ENCODE measurements around the gene PHACTR3.
A peak's percentile ranks its signal among the peaks of the same experiment; 100 is the strongest.

PHACTR3 gene

DNA sequence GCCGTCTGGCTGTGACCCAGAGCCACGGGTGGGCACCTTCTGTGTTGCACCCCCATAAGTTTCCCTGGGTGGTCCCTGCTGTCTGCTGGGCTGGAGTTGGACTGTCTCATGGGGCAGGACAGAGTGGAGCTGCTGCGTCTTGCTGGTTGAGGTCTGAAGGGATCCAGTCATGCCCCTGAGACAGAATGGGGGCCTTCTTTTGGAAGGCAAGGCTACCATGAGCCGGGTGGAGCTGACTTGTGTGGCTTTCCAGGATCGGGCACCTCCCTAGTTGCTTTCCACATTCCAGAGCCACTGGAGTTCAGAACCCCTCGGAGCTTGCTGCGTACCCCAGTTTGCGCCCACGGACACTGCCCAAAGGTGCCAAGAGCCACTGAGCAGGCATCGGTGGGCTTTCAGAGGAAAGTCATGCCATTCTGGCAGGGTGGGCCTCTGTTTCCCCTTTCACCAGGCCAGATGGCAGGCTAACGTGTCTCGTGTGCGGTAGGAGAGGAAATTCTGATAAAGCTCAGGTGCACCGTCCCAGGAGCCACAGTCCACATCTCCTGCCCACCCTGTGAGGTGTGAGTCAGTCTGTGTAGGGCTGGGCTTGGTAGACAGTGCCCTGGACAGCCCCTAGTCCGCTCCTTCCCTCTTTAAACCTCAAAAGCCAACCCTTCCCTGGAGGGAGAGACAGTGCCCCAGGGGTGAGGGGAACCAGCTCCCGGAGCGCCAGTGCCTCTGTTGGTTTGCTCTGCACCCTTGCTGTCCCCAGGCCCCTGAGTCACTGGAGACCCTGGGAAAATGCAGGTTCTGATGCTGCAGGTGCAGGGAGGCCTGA is 203.8 kb downstream of the PHACTR3 start:
- no peak for DNase-seq

DNA sequence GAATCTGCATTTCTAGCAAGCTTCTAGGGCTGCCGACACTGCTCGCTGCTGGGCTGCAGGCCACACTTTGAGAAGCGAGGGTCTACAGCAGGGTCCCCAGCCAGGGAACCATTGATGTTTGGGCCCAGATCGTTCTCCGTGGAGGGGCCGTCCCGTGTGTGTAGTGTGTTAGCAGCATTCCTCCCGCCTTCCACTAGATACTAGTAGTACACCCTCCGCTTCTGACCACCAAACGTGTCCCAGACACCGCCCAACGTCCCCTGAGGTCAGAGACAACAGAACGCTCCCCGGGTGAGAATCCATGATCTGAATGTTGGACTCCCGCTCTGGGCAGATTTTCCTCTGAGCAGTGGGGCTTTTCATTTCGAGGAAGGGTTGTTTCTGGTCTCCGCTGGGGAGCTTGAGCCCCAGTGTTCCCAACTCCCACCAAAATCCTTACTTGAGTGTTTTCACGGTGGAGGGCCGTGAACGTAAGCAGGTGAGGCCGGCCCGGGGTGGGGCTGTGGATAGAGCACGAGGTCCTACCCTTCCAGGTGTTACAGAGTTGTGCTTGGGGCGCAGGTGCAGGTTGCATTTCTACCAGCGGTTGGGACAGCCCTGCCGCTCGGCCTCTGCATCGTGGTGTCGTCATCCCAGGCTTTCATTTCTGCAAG is 204.5 kb downstream of the PHACTR3 start:
- no peak for DNase-seq

DNA sequence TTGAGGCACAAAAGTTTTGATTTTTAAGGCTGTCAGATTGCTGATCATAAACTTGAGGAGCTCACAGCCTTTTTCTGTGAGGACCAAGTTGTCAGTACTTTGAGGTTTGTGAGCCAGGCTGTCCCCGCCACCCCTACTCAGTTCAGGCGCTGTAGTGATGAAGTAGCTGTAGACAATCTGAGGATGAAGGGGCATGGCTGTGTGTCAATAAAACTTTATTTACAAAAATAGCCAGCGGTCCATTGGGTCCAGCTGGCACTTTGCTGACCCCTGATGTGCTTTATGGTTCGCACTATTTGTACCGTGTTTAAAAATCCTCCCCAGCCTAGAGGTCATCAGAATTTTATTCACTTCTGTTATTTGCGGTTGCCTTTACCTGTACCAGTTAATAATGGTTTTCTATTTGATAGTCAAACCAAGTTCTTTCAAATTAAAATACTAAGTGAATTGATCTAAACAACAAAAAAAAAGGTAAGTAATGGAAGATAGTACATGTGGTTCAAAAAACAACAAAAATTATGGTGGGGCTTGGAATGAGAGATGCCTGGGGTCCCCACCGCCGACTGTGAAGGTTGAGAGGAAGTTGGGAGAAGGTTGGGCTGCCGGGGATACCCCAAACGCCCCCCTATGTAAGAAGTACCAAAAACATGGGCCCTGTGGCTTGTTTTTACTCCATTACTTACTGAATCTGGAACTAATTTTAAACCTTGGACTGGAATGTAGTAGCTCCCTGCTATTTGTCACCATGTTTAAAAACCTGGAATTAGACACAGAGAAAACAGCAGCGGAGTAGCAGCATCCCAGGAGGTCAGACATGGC is 205.5 kb downstream of the PHACTR3 start:
- no peak for DNase-seq

- DNase-seq, result no peak
These were observed 206.3 kb downstream of the PHACTR3 start for GRCh38 chr20:59810449-59811187.

GRCh38 chr20:59811681-59812171 is 207.4 kb downstream of the PHACTR3 start:
- DNase-seq, result no peak

GRCh38 chr20:59812286-59813125 is 208.2 kb downstream of the PHACTR3 start:
- DNase-seq, result no peak

GRCh38 chr20:59813126-59813947 is 209.0 kb downstream of the PHACTR3 start:
- no peak for DNase-seq

- no peak for DNase-seq
These were observed 209.9 kb downstream of the PHACTR3 start for GRCh38 chr20:59813948-59814839.

DNA sequence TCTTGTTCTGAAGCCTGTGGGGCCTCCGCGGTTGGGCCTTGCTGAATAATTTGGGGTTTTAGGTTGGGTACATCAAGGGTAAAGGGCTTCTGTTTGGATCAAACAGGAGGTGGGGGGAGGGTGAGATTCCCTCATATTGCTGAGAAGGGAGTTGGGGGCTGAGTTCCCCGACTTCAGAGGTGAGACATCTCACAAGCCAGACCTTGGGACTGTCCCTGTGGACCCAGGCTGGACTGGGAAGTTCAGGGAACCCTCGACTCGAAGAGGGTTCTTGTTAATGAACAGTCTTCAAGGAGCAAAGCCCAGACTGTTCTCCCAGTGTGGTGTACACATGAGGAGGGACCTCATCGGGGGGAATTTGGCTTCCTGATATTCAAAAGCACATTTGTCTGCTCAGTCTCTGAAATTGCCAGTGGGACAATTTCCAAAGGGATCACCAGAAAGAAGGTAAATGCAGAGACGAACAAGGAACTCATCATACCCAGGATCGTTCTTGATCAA is 210.6 kb downstream of the PHACTR3 start:
- no peak for DNase-seq

DNA sequence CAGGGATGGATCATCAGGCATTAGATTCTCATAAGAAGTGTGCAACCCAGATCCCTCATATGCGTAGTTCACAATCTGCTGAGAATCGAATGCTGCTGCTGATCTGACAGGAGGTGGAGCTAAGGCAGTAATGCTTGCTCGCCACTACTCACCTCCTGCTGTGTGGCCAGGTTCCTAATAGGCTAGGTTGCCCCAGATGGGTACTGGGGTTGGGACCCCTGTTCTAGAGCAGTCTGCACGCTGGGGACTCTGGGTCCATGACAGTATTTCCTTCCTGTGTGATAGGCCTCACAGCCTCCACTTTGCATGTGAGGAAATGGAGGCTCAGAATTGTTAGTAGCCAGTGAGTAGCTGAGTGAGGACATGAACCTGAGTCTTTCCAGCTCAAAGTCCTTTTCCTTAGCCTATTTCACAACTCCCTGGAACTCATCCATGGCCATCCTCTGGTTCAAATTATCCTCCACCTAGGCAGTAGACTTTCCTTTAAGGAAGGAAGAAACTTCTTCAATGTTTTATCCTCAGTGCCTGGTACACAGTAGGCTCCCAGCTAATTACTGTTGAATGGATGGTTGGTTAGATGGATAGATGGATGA is 211.9 kb downstream of the PHACTR3 start:
- DNase-seq, result no peak

DNA sequence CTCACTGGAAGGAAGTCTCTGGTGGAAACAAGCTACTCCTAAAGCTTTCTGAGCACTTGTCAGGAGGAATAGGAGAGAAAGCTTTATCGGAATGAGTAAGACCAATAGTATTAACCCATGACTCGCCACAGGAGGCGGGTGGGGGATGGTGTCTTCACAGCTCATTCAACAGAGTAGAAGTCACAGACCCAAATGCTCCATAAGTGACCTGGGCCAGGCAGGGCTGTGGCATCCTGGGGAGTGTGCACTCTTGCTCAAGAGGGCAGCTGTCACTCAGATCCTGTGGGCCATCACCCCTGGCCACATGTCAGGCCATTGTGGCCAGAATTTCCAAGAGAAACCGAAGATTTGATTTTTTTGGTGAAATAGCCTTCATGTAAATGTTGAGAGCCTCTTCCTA is 213.1 kb downstream of the PHACTR3 start:
- DNase-seq, result no peak

DNA sequence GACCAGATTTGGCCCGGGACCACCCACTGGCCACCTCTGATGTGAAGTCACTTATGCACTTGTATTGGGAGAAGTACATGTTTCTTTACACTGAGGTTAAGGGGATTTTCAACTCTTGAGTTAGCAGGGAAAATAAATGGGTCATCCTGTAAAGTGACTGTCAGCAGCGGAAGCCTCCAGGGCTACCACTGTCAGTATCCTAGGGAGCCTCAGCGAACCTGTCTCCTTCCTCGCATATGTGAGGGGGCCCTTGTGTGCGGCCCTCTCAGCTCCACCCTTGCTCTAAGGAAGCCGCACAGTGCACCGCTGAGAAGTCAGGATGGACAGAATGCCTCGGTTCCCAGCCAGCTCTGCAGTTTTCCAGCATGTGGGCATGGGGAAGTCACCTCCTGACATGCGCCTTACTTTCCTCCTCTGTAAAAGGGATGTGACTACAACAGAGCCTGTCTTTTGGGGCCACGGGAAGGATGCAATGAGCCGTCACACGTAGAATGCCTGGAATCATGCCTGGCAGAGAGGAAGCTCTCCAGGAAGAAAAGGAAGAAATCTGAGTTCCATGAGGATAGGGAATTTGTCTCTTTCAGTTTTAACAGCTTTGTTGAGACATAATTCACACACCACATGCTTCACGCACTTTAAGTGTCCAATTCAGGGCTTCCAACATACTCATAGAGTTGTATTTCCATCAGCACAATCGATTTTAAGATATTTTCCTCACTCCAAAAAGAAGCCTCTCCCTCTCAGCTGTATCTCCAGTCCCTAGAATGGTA is 213.7 kb downstream of the PHACTR3 start:
- DNase-seq, result no peak

GRCh38 chr20:59818911-59819310 is 214.6 kb downstream of the PHACTR3 start:
- no peak for DNase-seq

DNA sequence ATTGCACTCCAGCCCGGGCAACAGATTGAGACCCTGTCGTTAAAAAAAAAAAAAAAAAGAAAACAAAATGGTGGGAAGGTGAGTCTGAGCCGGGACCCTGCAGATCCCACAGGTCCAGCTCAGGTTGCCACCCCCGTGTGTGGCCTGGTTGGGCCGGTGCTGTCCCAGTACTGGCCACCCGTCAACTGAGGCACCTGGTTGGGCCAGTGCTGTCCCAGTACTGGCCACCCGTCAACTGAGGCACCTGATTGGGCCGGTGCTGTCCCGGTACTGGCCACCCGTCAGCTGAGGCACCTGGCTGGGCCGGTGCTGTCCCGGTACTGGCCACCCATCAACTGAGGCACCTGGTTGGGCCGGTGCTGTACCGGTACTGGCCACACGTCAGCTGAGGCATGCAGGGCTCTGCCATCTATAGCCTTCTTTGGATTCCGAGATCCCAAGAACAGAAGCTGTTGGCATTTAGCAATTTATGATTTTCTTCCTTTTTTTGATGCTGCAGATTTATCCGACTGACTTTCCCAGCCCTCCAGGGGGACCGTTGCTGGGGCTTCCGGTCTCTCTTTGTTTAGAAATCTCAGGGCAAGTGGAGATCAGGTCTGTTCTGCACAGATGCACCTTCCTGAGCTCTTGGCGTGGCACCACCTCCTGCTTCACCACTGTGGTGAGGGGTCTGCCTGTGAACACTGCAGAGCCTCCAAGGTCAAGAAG is 215.3 kb downstream of the PHACTR3 start:
- no peak for DNase-seq

- DNase-seq, result peak; percentile 86
These were observed 216.1 kb downstream of the PHACTR3 start for GRCh38 chr20:59820204-59821041.

DNA sequence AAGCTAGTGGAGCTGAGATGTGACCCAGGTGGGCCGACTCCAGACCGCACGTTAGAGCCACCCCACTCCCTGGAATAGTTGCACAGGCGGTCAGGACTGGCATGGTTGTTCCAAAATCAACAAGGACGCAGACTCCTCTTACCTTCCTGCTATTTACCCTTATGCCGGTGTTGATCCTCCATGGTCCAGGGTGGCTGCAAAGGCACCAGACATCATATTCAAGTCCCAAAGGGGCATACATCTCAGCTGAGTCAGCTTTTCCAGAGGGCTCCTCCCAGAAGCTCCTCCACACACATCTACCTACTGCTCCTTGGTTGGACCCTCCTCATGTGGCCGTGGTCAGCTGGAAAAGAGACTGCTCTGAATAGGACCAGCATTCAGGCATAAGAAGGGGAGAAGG is 216.9 kb downstream of the PHACTR3 start:
- DNase-seq, result no peak

DNA sequence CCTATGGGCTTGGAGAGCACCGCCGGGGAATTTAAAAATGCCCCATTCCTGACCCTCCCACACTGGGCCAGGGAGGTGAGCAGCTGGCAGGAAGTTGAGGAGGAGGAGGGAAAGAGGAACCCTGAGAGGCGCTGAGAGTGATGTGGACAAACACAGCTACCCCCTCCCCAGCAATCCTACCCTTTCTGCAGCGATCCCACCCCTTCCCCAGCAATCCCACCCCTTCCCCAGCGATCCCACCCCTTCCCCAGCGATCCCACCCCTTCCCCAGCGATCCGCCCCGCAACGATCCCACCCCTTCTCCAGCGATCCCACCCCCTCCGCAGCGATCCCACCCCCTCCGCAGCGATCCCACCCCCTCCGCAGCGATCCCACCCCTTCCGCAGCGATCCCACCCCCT is 217.4 kb downstream of the PHACTR3 start:
- DNase-seq, result no peak
